Measurements from ENCODE around the gene APCDD1L.

Gene APCDD1L

DNA sequence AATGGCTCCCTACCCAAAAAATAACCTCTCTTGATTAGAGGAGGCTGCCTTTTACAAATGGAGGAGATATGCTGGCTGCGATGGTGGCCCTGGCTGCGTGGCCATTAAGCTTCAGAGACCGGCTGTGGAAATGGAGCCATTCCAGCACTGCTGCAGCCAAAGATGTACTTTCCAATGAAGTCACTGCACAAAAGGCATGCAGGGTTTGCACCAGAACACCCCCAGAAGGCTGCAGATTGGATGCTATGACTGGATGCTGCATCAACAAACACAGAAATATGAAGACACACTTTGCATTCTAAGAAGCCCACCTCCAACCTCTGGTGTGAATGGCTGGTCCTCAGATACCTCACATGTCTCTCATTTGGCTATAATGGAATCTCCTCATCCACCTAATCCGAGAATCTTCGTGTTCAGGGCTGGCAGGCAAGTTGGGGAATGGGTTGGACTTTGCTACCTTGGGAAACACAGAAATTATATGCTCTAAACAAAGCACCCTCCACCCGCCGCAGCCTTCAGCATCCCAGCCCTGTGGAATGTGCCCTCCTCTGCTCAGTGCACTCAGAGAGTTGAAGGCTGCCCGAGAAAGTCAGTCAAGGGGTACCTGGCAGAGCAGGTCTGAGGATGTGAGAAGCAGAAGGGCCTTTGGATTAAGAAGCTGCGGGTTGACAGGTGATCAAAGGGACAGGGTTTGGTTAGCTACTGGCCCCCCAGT, 35.3 kb downstream of the APCDD1L start:
- DNase-seq (ENCODE audit: insufficient read length) = no peak
- TF ChIP-seq POLR2AphosphoS5 (IDR thresholded peaks at IDR 0.05; ENCODE audit: low read depth, low read length) = no peak
- no peak for TF ChIP-seq POLR2A (IDR thresholded peaks at IDR 0.05; ENCODE audit: low read depth, low read length)
- TF ChIP-seq TAF1 (IDR thresholded peaks at IDR 0.05; ENCODE audit: borderline replicate concordance, low read depth, low read length) = no peak
- no peak for FAIRE-seq

GRCh38 chr20:58478141-58478805, 36.9 kb downstream of the APCDD1L start:
- FAIRE-seq (no peak), DNase-seq (ENCODE audit: insufficient read length) (no peak)
- TF ChIP-seq TAF1 (IDR thresholded peaks at IDR 0.05; ENCODE audit: borderline replicate concordance, low read depth, low read length) (no peak), POLR2A (IDR thresholded peaks at IDR 0.05; ENCODE audit: low read depth, low read length) (no peak), POLR2AphosphoS5 (IDR thresholded peaks at IDR 0.05; ENCODE audit: low read depth, low read length) (no peak)

- DNase-seq (ENCODE audit: insufficient read length) (no peak), FAIRE-seq (no peak)
- TF ChIP-seq POLR2A (IDR thresholded peaks at IDR 0.05; ENCODE audit: low read depth, low read length) = no peak
- TF ChIP-seq POLR2AphosphoS5 (IDR thresholded peaks at IDR 0.05; ENCODE audit: low read depth, low read length) = no peak
- TF ChIP-seq TAF1 (IDR thresholded peaks at IDR 0.05; ENCODE audit: borderline replicate concordance, low read depth, low read length) = no peak
These were observed 39.7 kb downstream of the APCDD1L start for GRCh38 chr20:58475466-58475865.

DNA sequence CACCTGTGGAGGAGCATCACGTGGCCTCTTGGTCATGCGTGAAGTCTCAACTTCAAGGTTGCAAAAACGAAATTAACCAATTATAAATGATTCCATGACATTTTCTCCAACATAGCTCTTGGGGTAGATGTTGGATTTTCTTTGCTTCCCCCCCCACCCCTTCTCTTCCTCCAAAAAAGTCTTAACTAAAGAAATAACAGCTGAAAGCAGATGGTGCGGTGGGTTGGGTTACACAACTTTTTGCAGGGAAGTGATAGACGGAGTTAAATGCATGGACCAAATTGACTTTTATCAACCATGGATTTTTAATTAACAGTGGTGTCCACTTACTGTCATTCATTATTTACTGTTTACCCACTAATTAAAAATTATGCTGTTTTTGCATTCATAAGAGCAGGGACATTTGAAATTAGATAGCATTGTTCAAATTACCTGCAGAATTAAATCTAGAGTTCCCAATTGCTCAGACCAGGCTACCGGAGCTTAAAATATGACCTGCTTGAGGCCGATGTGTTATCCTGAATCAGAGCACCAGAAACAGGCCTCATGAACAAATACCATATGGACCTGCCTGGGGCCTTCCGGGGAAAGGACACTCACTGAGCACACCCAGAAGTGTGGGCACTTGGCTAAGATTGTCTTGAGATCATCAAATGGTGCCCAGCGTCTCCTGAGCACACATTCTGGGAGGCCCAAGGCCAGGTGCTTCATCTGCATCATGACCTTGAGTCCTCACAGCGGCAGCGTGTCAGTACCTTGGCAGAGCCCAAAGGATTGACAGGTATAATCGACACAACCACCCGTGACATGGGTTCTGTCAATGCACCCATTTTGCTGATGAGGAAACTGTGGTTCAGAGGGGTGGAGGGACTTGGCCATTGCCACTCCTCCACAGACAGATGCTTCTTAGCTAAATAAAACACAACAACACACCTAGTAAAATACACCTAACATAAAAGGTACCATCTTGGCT, 41.5 kb downstream of the APCDD1L start:
- DNase-seq (ENCODE audit: insufficient read length) = no peak
- no peak for FAIRE-seq
- TF ChIP-seq TAF1 (IDR thresholded peaks at IDR 0.05; ENCODE audit: borderline replicate concordance, low read depth, low read length) (no peak), POLR2AphosphoS5 (IDR thresholded peaks at IDR 0.05; ENCODE audit: low read depth, low read length) (no peak), POLR2A (IDR thresholded peaks at IDR 0.05; ENCODE audit: low read depth, low read length) (no peak)

- TF ChIP-seq POLR2A (IDR thresholded peaks at IDR 0.05; ENCODE audit: low read depth, low read length) (no peak), TAF1 (IDR thresholded peaks at IDR 0.05; ENCODE audit: borderline replicate concordance, low read depth, low read length) (no peak), POLR2AphosphoS5 (IDR thresholded peaks at IDR 0.05; ENCODE audit: low read depth, low read length) (no peak)
- no peak for FAIRE-seq
These were observed 42.8 kb downstream of the APCDD1L start for GRCh38 chr20:58472273-58473018.

GRCh38 chr20:58471193-58472164, 43.7 kb downstream of the APCDD1L start:
- DNase-seq (ENCODE audit: insufficient read length) (no peak), FAIRE-seq (no peak)
- no peak for TF ChIP-seq POLR2AphosphoS5 (IDR thresholded peaks at IDR 0.05; ENCODE audit: low read depth, low read length)
- no peak for TF ChIP-seq TAF1 (IDR thresholded peaks at IDR 0.05; ENCODE audit: borderline replicate concordance, low read depth, low read length)
- no peak for TF ChIP-seq POLR2A (IDR thresholded peaks at IDR 0.05; ENCODE audit: low read depth, low read length)

More at GRCh38 chr20:58472273-58473018, 42.8 kb downstream of the APCDD1L start:
- DNase-seq (ENCODE audit: insufficient read length) = no peak

DNA sequence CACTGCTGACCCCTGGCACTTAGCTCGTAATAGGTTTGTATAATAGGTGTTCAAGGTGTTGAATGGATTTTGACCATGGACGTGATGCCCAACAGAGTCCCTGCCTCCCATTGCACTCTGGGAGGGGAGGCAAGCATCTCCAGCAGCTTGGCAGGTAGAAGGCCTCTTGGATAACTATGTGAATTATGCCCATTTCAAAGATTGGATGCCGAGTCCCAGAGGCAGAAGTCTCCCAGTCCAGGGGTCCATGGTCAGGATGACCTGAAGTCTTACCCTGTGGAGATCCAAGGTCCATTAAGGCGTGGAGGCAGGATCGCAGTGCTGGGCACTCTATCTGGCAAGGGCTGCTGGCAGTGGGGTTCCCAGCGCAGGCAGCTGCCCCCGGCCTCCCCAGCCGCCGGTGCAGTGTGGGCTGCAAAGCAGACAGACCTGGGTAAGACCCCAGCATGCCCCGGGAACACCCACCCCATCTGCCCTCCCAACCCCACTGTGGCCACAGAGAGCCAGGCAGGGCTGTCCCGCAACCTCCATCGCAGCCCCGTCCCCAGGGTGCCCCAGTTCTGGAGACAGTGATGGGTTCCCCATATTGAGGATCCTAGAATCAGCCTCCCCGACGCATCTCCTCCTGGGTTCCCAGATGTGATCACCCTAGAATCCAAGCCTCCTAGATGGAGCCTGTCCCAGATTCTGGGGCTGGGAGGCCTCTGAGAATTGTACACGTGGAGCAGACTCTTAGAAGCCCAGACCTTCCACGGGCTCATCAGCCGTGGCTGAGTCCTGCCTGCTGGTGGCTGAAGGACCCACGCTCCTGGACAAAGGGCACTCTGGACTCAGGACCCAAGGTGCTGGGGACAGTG, 44.6 kb downstream of the APCDD1L start:
- no peak for FAIRE-seq

GRCh38 chr20:58469616-58470015, 45.6 kb downstream of the APCDD1L start:
- TF ChIP-seq TAF1 (IDR thresholded peaks at IDR 0.05; ENCODE audit: borderline replicate concordance, low read depth, low read length) (no peak), POLR2AphosphoS5 (IDR thresholded peaks at IDR 0.05; ENCODE audit: low read depth, low read length) (no peak), POLR2A (IDR thresholded peaks at IDR 0.05; ENCODE audit: low read depth, low read length) (no peak)
- no peak for DNase-seq (ENCODE audit: insufficient read length)
- FAIRE-seq = no peak

More for the DNA sequence above, 44.6 kb downstream of the APCDD1L start:
- TF ChIP-seq POLR2AphosphoS5 (IDR thresholded peaks at IDR 0.05; ENCODE audit: low read depth, low read length) (no peak), TAF1 (IDR thresholded peaks at IDR 0.05; ENCODE audit: borderline replicate concordance, low read depth, low read length) (no peak), POLR2A (IDR thresholded peaks at IDR 0.05; ENCODE audit: low read depth, low read length) (no peak)
- DNase-seq (ENCODE audit: insufficient read length) = no peak

Measured in GM12892 (cell line).